ENCODE data around the gene RXRA.

Gene RXRA

DNA sequence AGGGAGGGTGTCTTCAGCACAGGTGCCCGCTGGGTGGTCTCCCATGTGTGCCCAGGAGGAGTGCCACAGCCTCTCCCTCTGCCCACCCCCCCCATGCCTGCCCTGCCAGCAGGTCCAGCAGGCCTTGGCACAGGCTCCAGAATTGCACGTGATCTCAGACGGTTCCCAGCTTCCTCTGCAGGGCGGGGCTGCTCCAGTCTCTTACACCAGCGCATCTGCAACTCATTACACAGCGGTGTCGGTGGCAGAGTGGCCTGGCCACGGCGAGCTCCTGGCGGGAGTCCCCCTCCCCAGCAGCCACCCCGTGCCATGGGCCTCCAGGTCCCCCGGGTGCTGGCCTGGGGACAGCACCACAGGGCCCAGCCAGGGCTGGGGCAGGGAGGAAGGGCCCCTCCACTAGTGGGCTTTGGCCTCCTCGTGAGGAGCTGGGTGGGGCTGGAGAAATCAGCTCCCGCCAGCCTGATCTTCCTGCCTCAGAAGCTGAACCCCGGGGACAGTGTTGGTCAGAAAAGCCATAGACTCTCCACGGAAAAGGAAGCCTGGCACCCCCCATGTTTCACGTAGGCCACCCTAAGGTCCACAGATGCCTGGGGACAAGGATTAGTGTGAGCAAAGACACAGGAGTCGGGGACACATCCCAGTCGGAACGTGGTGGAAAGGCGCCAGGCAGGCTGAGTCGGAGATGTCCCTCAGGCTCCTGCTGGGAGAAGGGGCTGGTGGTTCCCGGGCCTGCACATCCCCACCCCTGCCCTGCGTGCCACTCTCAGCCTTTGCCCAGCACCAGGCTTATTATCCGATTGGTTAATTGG lies 40.2 kb downstream of the RXRA start:
- no peak for DNase-seq (ENCODE audit: low read depth in 1 of 2, low spot score in 1 of 2)

DNA sequence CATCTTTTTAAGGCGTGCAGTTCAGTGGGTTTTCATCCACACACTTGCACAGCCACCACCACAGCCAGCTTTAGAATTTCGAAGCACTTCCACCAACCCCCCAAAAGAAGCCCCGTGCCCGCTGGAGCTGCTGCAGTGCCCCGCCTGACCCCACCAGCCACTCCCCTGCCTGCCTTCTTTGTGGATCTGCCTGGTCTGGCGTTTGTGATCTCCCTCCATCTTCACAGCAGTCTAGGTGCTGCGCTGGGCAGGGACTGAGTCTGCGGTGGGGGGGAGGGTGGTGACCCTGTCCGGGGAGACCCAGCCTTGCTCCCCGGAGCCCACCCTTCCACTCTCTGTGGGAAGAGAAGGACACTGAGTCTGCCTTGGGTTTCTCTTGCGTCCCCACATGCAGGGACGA lies 40.8 kb downstream of the RXRA start:
- no peak for DNase-seq (ENCODE audit: low read depth in 1 of 2, low spot score in 1 of 2)

DNA sequence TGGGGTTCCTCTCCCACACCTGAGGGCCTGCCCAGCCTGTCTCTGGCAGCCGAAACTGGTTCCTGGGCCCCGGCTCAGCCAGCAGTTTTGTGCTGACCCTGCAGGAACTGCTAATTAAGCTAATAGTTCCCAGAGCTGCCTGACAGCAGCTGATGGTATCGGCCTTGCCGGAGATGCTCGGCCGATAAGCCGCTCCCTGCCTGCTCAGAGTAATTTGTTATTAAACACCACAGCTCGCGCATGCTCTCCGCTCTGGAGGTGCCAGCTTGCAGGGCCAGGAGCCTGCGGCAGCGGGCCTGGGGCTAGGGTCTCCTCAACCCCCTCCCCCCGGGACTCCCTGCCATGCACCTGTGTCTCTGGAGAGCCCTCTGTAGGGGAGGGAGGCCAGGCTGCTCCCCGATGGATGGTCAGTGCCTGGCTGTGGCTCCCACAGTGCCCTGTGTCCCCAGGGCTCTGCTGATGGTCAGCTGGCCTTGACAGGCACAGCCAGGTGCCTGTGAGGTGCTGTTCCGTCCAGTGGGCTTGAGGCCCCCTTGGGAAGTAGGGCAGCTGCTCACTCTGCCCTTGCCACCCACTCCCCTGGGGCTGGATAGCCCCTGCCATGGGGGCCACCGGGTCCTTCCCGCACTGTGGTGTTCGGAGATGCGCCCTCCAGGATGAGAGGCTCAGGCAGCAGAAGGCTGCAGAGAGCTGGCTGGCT lies 41.7 kb downstream of the RXRA start:
- no peak for DNase-seq (ENCODE audit: low read depth in 1 of 2, low spot score in 1 of 2)

DNA sequence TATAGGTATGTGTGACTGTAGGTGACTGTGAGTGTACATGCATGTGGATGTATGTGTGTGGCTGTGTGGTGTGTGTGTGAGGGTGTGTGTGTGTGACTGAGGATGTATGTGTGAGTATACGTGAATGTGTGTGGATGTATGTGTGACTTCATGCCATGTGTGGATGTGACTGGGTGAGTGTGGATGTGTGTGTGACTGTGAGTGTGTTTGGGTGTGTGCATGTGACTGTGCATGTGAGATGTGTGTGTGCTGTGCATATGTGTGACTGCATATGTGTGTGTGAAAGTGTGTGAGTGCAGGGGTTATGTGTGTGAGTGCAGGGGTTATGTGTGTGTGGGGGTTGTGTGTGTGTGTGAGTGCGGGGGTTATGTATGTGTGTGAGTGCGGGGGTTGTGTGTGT lies 42.3 kb downstream of the RXRA start:
- DNase-seq (ENCODE audit: low read depth in 1 of 2, low spot score in 1 of 2), result no peak

DNA sequence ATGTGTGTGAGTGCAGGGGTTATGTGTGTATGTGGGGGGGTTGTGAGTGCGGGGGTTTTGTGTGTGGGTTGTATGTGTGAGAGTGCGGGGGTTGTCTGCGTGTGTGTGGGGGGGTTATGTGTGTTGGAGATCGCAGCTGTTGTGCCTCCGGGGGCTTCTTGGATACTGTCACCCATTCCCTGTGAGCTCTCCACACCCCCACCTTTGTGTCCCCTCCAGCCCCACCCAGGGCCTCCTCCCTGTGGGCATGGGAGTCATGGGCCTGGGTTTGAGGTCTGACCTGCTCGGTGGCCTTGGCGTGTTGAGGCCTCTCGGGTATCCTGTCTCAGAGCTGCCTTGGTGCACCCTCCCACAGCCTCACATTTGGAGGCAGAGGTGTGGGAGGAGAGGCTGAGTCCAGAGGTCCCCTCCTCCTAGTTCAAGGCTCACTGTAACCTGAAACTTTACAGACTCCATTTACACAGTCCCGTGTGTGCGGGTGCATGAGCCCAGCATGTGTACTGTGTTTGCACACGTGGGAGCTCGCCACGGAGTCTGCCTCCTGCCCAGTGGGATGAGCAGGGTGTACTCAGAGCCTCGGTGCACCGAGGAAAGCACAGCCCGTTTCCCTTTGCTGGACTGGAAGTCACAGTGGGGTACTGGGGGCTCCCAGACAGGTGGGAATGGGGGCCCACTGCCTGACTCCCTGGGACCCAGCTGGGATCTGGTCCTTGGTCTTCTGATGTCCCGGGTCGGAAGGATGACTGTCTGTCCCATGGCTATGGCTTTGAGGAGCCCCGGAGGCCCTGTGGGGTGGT lies 43.4 kb downstream of the RXRA start:
- DNase-seq (ENCODE audit: low read depth in 1 of 2, low spot score in 1 of 2), result no peak

DNA sequence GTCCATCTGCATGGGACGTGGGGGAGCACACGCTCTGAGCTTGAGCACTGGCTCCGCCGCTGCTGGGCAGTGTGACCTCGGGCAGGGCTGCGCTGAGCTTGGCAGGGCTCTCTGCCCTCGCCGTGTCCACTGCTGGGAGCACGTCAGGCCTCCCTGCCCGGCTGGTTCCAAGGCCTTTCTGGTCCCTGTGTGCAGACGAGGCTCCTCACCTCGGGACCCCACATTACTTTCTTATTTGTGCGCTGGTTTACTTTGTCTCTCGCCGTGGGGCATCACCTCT lies 43.9 kb downstream of the RXRA start:
- no peak for DNase-seq (ENCODE audit: low read depth in 1 of 2, low spot score in 1 of 2)

DNA sequence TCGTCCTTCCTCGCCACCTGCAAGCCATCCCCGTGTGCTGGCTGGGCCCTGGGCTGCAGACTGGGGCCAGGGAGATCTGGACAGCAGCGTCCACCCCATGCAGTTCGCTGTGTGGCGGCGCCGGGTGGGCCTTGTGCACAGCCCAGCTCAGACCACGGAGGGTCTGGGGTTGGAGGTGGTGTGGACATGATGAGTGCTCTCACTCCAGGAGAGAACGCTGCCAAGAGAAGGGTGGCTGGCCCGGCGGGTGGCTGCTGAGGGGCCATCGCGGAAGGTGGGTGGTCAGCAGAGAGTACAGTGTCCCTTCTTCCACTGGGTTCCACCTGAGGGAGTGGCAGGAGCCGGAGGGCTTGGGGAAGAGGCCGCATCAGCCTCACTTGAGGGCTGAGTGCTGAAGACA lies 44.4 kb downstream of the RXRA start:
- DNase-seq (ENCODE audit: low read depth in 1 of 2, low spot score in 1 of 2), result no peak

DNA sequence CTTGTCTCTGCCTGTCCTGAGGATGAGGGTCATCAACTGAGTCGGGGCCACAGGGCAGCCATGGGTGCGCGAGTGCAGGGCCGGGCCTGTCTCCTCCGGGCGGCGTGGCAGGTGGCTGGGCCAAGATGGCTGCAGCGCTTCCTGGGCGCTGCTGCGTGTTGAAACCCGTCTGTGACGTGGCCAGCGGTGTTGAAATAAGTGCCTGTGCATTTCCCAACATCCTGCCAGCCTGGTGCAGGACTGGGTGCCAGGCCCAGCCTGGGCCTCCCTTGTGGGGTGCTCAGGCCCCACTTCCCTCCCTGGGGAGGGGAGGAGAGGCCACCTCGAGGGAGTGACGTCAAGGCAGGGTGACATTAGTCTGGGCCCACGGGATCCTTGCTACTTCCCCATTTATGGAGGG lies 45.5 kb downstream of the RXRA start:
- no peak for DNase-seq (ENCODE audit: low read depth in 1 of 2, low spot score in 1 of 2)

DNA sequence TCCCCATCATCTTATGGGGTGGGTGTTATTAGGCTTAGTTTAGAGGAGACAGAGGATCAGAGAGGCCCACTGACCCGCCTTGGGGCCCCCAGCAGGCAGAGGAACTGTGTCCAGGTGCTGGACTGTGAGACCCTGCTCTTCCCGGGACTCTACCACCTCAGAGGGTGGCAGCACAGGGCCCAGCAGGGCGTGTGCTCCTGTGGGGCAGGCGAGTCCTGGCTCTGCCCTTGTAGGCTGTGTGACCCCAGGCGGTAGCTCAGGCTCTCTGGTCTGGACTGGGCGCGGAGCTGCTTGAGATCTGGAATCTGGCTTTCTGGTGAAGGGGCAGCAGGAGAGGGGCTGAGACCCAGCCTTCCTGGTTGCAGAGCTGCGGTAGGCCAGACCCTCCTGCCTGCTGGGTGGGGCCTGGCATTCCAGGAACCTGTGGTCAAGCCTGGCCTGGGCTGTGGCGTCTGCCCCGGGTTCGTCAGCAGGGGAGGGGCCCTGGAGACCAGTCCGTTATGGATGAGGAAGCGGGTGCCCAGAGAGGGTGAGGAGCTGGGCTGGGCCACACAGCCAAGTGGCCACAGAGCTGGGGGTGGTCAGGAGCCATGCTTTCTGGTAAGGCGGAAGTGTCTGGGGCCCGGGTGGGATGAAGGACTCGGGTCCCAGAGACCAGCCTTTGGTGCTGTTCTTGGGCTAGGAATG lies 46.5 kb downstream of the RXRA start:
- DNase-seq (ENCODE audit: low read depth in 1 of 2, low spot score in 1 of 2), result no peak

DNA sequence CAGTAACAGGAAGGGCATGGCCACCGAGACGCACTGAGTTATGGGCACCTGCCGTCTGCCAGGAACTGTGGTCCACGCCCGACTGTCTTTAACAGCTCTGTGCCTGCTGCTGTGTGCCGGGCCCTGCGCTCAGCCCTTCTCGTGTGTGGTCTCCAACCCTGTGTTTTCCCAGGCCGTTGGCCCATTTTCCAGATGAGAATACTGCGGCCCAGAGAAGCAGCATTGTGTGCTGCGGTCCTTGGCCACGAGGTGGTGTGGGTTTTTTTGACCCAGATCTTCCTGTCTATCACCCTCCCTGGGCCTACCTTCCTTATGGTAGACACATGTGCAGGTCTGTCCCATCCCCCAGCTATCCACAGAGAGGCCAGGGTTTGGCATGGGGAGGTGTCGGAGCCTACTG lies 47.0 kb downstream of the RXRA start:
- DNase-seq (ENCODE audit: low read depth in 1 of 2, low spot score in 1 of 2), result no peak

DNA sequence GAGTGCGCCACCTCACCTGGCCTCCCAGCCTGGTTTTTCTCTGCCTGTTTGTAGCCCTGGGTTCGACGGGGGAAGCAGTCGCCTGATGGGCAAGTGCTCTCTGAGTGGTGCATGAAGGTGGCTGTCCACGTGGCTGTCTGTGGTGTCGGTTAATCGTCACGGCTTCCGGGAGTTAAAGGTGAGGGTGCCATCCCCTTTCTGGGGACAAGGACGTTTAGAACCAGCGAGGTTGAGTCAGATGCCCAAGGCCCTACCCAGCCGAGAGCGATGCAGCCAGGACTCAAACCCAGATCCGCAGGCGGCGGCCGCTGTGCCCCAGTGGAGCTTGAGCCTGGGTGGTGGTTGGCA lies 47.7 kb downstream of the RXRA start:
- DNase-seq (ENCODE audit: low read depth in 1 of 2, low spot score in 1 of 2), result no peak

DNA sequence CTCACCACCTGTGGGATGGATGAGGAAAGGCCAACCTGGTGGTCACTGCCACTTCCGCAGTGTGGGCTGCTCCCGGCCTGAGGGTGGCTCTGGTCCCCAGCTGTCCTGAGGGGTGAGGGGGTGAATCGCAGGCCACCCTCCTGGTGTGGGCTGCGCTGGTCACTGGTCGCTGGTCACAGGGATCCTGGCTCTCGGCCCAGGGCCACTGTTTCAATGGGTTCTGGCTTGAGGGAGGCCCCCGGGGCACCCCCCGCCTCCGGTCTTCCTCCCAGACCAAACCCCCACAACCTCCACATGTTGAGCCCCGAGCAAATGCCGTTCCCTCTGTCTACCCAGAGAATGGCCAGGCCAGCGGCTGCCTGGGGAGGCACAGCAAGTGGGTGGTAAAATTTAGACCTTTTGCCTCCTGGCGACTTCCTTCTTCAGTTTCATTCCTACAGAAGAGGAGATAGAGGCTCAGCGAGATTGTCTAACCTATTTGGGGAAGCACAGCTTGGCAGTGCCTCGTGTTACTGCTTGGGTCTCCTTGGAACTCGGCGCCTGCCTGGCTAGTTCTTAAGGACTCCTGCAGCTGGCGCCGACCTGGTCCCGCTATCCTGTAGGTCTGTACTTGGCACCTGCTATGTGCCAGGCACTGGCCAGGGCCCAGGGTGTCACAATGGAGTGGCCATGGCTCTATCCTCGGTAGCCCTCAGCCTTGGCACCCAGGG lies 48.2 kb downstream of the RXRA start:
- no peak for DNase-seq (ENCODE audit: low read depth in 1 of 2, low spot score in 1 of 2)

DNA sequence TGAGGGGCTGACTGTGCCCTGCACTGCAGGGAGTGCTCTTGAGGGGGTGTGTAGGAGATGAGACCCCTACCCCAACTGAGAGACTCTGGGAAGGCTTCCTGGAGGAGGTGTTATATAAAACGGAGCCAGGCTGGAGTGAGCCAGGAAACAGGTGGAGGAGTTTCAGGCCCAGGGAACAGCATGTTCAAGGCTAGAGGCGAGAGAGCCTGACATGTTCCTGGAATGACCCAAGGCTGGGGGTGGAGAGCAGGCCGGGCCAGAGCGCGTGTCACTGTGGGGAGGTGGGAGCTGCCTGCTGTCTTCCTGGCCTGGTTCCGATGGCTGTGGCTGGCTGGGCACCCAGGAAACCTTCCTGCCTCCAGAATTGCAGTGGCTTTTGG lies 48.7 kb downstream of the RXRA start:
- no peak for DNase-seq (ENCODE audit: low read depth in 1 of 2, low spot score in 1 of 2)

DNA sequence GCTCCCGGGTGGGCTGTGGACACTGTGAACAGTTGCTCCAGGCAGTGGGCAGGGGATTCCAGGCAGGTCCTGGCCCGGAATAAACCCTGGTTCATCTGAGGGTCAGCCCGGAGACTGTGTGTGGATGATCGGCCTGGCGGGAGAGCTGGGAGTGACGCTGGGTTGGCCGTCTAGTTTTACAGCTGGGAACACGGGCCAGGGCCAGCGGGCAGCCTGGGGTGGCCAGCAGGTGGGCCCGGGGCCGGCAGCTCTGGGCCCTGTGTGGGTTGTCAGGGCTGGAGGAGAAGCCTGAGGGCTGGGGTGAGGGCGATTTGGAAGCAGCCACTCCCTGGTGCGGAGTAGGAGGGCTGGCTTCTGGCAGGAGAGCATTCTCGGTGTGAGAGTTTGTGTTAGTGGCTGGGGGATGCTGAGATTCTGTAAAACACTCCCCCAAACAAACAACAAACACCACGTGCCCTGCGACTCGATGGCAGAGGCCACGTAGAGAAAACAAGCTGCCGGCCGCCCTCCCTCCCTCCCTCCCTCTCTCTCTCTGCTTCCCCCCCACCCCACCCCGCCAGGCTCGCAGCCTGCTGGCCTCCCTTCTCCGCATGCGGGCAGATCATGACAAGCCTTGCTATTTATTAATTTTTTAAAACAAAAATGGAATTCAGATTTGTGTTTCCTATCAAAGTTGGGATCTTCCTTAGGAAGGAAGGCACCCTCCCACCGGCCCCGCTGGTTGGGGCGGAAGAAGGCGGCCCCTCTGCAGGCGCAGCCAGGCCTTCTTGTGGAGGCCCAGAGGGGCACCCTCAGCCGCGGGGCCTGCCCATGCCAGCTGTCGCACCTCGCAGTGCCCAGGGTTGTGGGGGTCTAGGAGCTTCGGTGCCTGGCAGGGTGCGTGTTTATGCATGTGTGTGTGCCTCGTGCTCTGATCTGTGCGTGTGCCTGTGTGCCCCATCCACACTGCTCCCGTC lies 49.5 kb downstream of the RXRA start:
- no peak for DNase-seq (ENCODE audit: low read depth in 1 of 2, low spot score in 1 of 2)

DNA sequence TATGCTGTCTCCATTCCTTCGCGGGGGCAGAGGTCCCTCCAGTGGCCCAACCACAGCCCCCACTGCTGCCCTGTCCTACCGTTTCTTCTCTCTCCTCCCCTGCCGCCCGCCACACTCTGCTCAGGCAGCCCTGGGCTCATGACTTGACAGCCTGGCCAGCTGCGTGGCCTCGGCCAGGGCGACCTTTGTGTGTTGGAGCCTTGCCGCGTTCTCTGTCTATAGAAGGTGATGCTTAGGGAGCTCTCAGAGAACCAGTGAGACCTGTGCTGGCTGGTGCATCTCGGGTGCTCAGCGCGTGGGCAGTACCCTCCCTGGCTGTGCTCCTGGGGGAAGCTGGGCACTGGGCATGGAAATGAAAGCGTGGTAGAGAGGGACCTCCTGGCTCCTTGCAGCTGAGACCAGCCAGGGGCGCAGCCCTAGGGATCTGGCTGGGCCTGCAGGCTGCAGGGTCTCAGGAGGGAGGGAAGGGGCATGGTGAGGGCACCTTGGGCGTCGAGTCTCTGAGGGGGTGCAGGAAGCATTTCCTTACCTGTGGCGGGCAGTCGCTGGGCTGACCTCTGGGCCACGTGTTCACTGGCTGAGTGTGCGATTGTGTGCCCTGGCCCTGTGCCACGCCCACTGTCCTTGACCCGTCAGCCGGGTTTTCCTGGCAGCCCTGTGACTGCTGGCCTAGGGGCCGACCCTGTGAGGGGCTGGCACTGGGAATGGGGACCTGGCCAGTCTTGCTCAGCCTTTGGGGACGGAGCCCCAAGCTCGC lies 50.3 kb downstream of the RXRA start:
- no peak for DNase-seq (ENCODE audit: low read depth in 1 of 2, low spot score in 1 of 2)

DNA sequence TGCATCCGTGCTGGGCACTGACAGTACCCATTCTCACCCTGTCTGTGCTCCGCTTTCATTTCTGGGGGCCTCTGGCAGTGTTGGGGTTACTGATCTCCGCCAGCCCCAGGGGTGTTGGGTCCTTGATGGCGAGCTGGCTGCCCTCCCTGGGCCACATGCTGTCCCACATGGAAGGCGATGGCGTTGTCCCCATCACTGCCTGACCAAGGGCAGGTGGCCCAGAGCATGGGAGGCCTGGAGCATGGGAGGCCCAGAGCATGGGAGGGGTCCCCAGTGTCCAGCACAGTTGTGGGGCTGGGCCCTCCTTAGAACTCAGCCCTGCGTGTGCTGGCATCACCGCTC lies 50.9 kb downstream of the RXRA start:
- DNase-seq (ENCODE audit: low read depth in 1 of 2, low spot score in 1 of 2), result no peak

DNA sequence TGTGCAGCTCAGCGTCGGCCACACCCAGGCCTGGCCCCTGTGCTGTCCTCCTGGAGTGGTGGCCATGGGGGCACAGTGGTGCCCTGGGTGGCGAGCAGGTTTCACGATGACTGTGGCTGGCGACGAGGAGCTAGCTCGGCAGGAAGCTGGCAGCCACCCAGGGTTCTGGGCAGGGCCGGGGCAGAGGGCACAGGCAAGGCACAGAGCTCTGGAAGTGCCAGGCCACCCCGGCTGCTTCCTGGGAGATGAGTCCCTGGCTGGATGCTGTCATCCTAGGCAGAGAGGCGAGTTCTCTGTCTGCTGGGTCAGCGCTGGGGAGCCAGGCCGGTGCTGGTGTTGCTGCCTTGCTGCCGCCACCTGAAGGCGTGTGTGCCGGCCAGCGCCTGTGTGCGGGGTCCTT lies 51.7 kb downstream of the RXRA start:
- DNase-seq (ENCODE audit: low read depth in 1 of 2, low spot score in 1 of 2), result no peak

DNA sequence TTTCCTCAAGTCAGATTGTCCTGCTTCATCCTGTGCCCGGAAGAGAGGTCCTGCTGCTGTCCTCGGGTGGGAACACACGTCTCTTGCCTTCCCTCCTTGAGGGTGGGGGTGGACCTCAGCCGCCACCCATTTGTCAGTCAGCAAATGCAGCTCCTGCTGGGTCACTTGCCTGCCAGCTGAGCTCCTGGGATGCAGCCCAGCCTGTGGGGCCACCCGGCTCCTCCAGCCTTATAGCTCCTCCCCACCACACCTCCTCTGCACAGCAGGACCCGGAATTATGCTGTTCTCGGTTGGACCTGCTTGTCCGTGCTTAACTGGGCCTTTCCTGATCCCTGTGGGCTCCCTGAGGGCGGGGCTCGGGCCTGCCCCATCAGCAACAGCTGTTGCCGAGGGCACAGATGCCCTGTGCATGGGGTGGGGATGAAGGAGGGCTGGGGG lies 52.7 kb downstream of the RXRA start:
- no peak for DNase-seq (ENCODE audit: low read depth in 1 of 2, low spot score in 1 of 2)

DNA sequence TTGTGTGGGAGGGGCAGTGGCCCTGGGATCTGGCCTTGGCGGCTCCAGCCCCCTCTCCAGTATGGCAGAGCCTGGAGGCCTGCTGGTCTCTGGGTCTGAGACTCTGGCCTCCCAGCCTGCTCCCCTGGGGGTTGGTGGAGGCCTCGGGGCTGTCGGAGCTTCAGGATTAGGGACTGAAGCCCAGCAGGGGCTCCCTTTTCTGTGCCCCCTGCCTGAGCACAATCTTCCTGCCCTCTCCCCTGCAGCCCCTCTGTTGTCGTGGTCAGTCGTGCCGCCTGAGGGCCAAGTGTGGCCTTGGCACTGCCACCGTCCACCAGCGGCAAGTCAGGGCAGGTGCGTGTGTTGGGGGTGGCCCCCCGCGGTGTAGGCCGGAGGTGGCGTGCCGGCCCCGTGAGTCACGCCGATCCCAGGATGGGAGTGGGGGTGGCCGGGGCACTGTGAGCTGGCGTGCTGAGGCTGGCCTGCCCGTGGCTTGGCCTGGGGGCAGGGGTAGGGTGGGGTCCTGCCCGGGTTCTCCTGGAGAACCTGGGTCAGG lies 53.6 kb downstream of the RXRA start:
- DNase-seq (ENCODE audit: low read depth in 1 of 2, low spot score in 1 of 2), result no peak

Data from stimulated activated CD4-positive, alpha-beta T cell treated with anti-CD3 and anti-CD28 coated beads, Interleukin-15, amount 100 ng/mL, for 1 hour (primary cell).